Measurements from ENCODE around the gene SCTR. TPM values are rescaled to one million over a fixed set of nuclear protein-coding genes. Genes with fewer than 3 reads are reported as not detected.

The SCTR gene
- total and polyA plus RNA-seq, 2 of the 8 experiments (the other 6 are each of a cell fraction or from before 2014, with no cell fraction given): 0.15 TPM; not detected in 1

- Histone ChIP-seq H2BK120ac (replicated peaks; ENCODE audit: low read depth, low read length) (no peak overlapping the region), H3K56ac (replicated peaks; ENCODE audit: insufficient read length, low read depth, low read length) (no peak overlapping the region), H3K27me3 (replicated peaks in 1 of 4; ENCODE audit: control insufficient read depth in 3 of 4, extremely low read depth in 1 of 4, insufficient read depth in 3 of 4, low read length in 3 of 4) (0 out of 7 replicates have a peak, but pooled peaks cover 0 to 3% (median under 1%) of the 10 kb centered on the region in 4 experiments), H3K18ac (ENCODE audit: extremely low read depth, low read length) (no peak overlapping the region), H3K9me3 (ENCODE audit: insufficient read depth in 2 of 2, low read depth in 1 of 2, low read length in 1 of 2) (no peaks in the 10 kb centered on the region), H4K91ac (replicated peaks; ENCODE audit: insufficient read length, low read length) (no peak overlapping the region), H2AK5ac (ENCODE audit: low read depth, low read length) (no peak overlapping the region), H2BK12ac (ENCODE audit: low read depth, low read length) (no peak overlapping the region), H3K36me3 (ENCODE audit: control insufficient read depth in 2 of 4, insufficient read depth in 4 of 4, low read length in 3 of 4) (no peaks in the 10 kb centered on the region), H3K4me3 (ENCODE audit: extremely low read depth in 1 of 4, insufficient read depth in 2 of 4, low read depth in 3 of 4, low read length in 4 of 4) (no peak overlapping the region), H4K5ac (ENCODE audit: insufficient read length, low read depth, low read length) (no peak overlapping the region), H3K23ac (ENCODE audit: insufficient read length) (no peak overlapping the region), H3K79me2 (ENCODE audit: control insufficient read depth in 1 of 2, insufficient read depth in 2 of 2, low read length in 2 of 2) (no peaks in the 10 kb centered on the region), H2BK5ac (ENCODE audit: low read depth, low read length) (no peak overlapping the region), H3K9ac (replicated peaks in 1 of 4; ENCODE audit: extremely low read depth in 1 of 4, low read depth in 3 of 4, low read length in 3 of 4) (no peak overlapping the region), H4K8ac (ENCODE audit: extremely low read depth, insufficient read depth, low read length) (no peak overlapping the region), H3K14ac (ENCODE audit: insufficient read length) (no peak overlapping the region), H3K4me1 (replicated peaks in 1 of 4; ENCODE audit: control insufficient read depth in 3 of 4, insufficient read depth in 4 of 4, low read length in 3 of 4) (peaks cover 0 to 11% (median 3%) of the 10 kb centered on the region in 4 experiments; a peak in 3 of 7 replicates), H3K4ac (replicated peaks; ENCODE audit: insufficient read length, low read depth, low read length) (no peak overlapping the region), H3K79me1 (ENCODE audit: low read depth, low read length) (no peaks in the 10 kb centered on the region), H4K20me1 (replicated peaks in 1 of 2; ENCODE audit: control insufficient read depth in 1 of 2, insufficient read depth in 2 of 2, low read length in 2 of 2) (no peaks in the 10 kb centered on the region), H3K27ac (ENCODE audit: low read depth, low read length) (no peak overlapping the region), H3K23me2 (ENCODE audit: low read depth, low read length) (no peaks in the 10 kb centered on the region), H2AFZ (ENCODE audit: low read length) (no peak overlapping the region), H2BK20ac (ENCODE audit: low read length) (no peak overlapping the region), H3K4me2 (ENCODE audit: insufficient read depth in 1 of 2, low read depth in 2 of 2, low read length in 2 of 2) (no peak overlapping the region), H2BK15ac (ENCODE audit: low read length) (no peak overlapping the region)
- CTCF ChIA-PET (ENCODE audit: partially characterized antibody): interaction anchor here (0.9 to 6.9 kb wide), 4 partner anchors 10 to 31 kb away, joined by 3 to 41 read pairs (median 4); no protein-coding TSS in a partner anchor
- TF ChIP-seq ATF2 (IDR thresholded peaks at IDR 0.05; ENCODE audit: low read length): no peak
- TF ChIP-seq TAF1 (IDR thresholded peaks at IDR 0.05; ENCODE audit: low read depth, low read length): no peak
- POLR2A ChIA-PET (ENCODE audit: partially characterized antibody): interaction anchor here (1.3 kb wide), 1 partner anchor 15 kb away, joined by 6 read pairs; no protein-coding TSS in a partner anchor
- no peak for DNase-seq (ENCODE audit: low read depth in 1 of 2, low spot score in 2 of 2)
- FAIRE-seq: no peak
- 88% methylated on average over 3 of the region's 3 CpGs; no CpG with 5 or more reads in 1 of the 2 experiments for WGBS, 2 experiments (ENCODE audit: extremely low coverage in 1 of 2, insufficient coverage in 1 of 2, insufficient read length in 1 of 2, insufficient replicate concordance in 2 of 2, low coverage in 1 of 2, low lambda C conversion rate in 2 of 2, missing lambda C conversion rate in 1 of 2)
Observed at GRCh38 chr2:119449521-119449920, 74.8 kb downstream of the SCTR start.

Data from H1 (cell line).